NCI-H2196 treated with DMSO at 0.1 percent for 48 hours (cell line): ENCODE data around the gene ANKRD24.
"Not testable (repeated sequence)": the region's sequence is repeated elsewhere in the genome, so short reads cannot be mapped to it uniquely, and the experiment has no call there.

Source experiments
- DNase-seq: peaks from one replicate; lab custom pipeline; 2025; ENCODE audit not compliant: unreplicated experiment; lab: John Stamatoyannopoulos, UW

ANKRD24 gene

GRCh38 chr19:4173479-4174212 is 8.8 kb upstream of the ANKRD24 start:
- DNase-seq: no peak

GRCh38 chr19:4174213-4174894 is 8.1 kb upstream of the ANKRD24 start:
- no peak for DNase-seq

- DNase-seq: no peak
Measured at GRCh38 chr19:4174895-4175668, 7.4 kb upstream of the ANKRD24 start.

- no peak for DNase-seq
Measured at GRCh38 chr19:4175669-4175931, 6.9 kb upstream of the ANKRD24 start.

GRCh38 chr19:4177146-4177545 is 5.3 kb upstream of the ANKRD24 start:
- DNase-seq: no peak

- DNase-seq: no peak
Measured at GRCh38 chr19:4178990-4179389, 3.5 kb upstream of the ANKRD24 start.

GRCh38 chr19:4181053-4181508 is 1.4 kb upstream of the ANKRD24 start:
- no peak for DNase-seq

- peak; percentile 81 for DNase-seq
Measured at GRCh38 chr19:4183967-4184717, 1.7 kb downstream of the ANKRD24 start.

GRCh38 chr19:4184718-4185352 is 2.3 kb downstream of the ANKRD24 start:
- DNase-seq: no peak

GRCh38 chr19:4185413-4186086 is 3.1 kb downstream of the ANKRD24 start:
- DNase-seq: no peak

GRCh38 chr19:4186087-4186993 is 3.9 kb downstream of the ANKRD24 start:
- DNase-seq: peak; percentile 54

GRCh38 chr19:4187313-4188122 is 5.0 kb downstream of the ANKRD24 start:
- no peak for DNase-seq

GRCh38 chr19:4189641-4190040 is 7.2 kb downstream of the ANKRD24 start:
- no peak for DNase-seq

- DNase-seq: not testable (repeated sequence)
Measured at GRCh38 chr19:4192537-4192936, 10.0 kb downstream of the ANKRD24 start.

- DNase-seq: no peak
Measured at GRCh38 chr19:4194353-4194752, 11.9 kb downstream of the ANKRD24 start.

GRCh38 chr19:4196009-4196408 is 13.5 kb downstream of the ANKRD24 start:
- no peak for DNase-seq

GRCh38 chr19:4196587-4197148 is 14.2 kb downstream of the ANKRD24 start:
- DNase-seq: no peak

GRCh38 chr19:4197228-4197624 is 14.7 kb downstream of the ANKRD24 start:
- no peak for DNase-seq
